A673 (cell line): Measurements from ENCODE around the gene SGK1.

Source experiments
- CTCF ChIP-seq: fragments of 300-800, 200-600 bp; sonication (generic); conservative IDR thresholded peaks from 2 replicates; pipeline ENCODE4 v1.5.1; 2017; ENCODE audit warnings: low read depth, mild to moderate bottlenecking, antibody characterized with exemption, low read length, moderate library complexity, mixed read lengths
- EZH2 ChIP-seq: fragments of 200-600 bp; sonication (generic); IDR thresholded peaks from 2 replicates; pipeline ENCODE4 v1.6.1; 2017; ENCODE audit warnings: borderline replicate concordance, low read depth, mild to moderate bottlenecking, mixed read lengths, antibody characterized with exemption, low read length; ENCODE audit not compliant: poor library complexity, severe bottlenecking

- TF ChIP-seq CTCF (no peak), EZH2 (no peak)
These were observed 131.6 kb downstream of the SGK1 start for GRCh38 chr6:134186355-134186754.
